Rectal smooth muscle tissue (tissue), 1 donor: ENCODE measurements around the gene HADHB.
"Not testable (repeated sequence)": the region's sequence is repeated elsewhere in the genome, so short reads cannot be mapped to it uniquely, and the experiment has no call there.

Source experiments
- H3K27ac ChIP-seq: one replicate; pipeline ENCODE4 v1.7.0; 2013; ENCODE audit warnings: low read depth, low read length, inconsistent platforms
- H3K27me3 ChIP-seq: one replicate; pipeline ENCODE4 v1.7.0; 2013; ENCODE audit warnings: low read length; ENCODE audit not compliant: control insufficient read depth, insufficient read depth
- H3K36me3 ChIP-seq: one replicate; pipeline ENCODE4 v1.7.0; 2013; ENCODE audit warnings: low read length; ENCODE audit not compliant: control insufficient read depth, insufficient read depth
- H3K4me1 ChIP-seq: one replicate; pipeline ENCODE4 v1.7.0; 2013; ENCODE audit warnings: low read length; ENCODE audit not compliant: control insufficient read depth, insufficient read depth
- H3K4me3 ChIP-seq: one replicate; pipeline ENCODE4 v1.7.0; 2013; ENCODE audit warnings: low read length
- H3K9ac ChIP-seq: one replicate; pipeline ENCODE4 v1.7.0; 2013; ENCODE audit warnings: low read length

Gene HADHB

GRCh38 chr2:26249625-26250024, 4.9 kb downstream of the HADHB start:
- no peaks in the 10 kb centered on the region for H3K36me3 ChIP-seq
- no peaks in the 10 kb centered on the region for H3K27me3 ChIP-seq
- no peak overlapping the region for H3K9ac ChIP-seq
- no peak overlapping the region for H3K4me3 ChIP-seq
- no peak overlapping the region for H3K27ac ChIP-seq
- peaks cover 8% of the 10 kb centered on the region for H3K4me1 ChIP-seq

GRCh38 chr2:26251893-26252292, 7.2 kb downstream of the HADHB start:
- peaks cover 2% of the 10 kb centered on the region for H3K36me3 ChIP-seq
- no peak overlapping the region for H3K9ac ChIP-seq
- H3K4me1 ChIP-seq: no peaks in the 10 kb centered on the region
- H3K27me3 ChIP-seq: no peaks in the 10 kb centered on the region
- H3K4me3 ChIP-seq: no peak overlapping the region
- H3K27ac ChIP-seq: no peak overlapping the region

- Histone ChIP-seq H3K27me3 (no peaks in the 10 kb centered on the region), H3K27ac (no peak overlapping the region), H3K4me3 (no peak overlapping the region), H3K9ac (no peak overlapping the region), H3K36me3 (peaks cover 8% of the 10 kb centered on the region), H3K4me1 (no peaks in the 10 kb centered on the region)
Observed at GRCh38 chr2:26255759-26256384, 11.1 kb downstream of the HADHB start.

GRCh38 chr2:26258836-26259235, 14.1 kb downstream of the HADHB start:
- not testable (repeated sequence) for H3K4me1 ChIP-seq, H3K27ac ChIP-seq, H3K27me3 ChIP-seq, H3K36me3 ChIP-seq, H3K4me3 ChIP-seq, H3K9ac ChIP-seq

- H3K27me3 ChIP-seq: no peaks in the 10 kb centered on the region
- no peak overlapping the region for H3K4me3 ChIP-seq
- H3K9ac ChIP-seq: no peak overlapping the region
- no peak overlapping the region for H3K27ac ChIP-seq
- peaks cover 4% of the 10 kb centered on the region for H3K36me3 ChIP-seq
- no peaks in the 10 kb centered on the region for H3K4me1 ChIP-seq
Observed at GRCh38 chr2:26268213-26268612, 23.5 kb downstream of the HADHB start.

GRCh38 chr2:26268670-26269385, 24.1 kb downstream of the HADHB start:
- H3K36me3 ChIP-seq, H3K27ac ChIP-seq, H3K27me3 ChIP-seq, H3K4me3 ChIP-seq, H3K4me1 ChIP-seq, H3K9ac ChIP-seq: not testable (repeated sequence)

GRCh38 chr2:26269571-26270158, 24.9 kb downstream of the HADHB start:
- H3K27ac ChIP-seq: no peak overlapping the region
- H3K36me3 ChIP-seq: peaks cover 4% of the 10 kb centered on the region
- no peak overlapping the region for H3K4me3 ChIP-seq
- H3K4me1 ChIP-seq: no peaks in the 10 kb centered on the region
- no peak overlapping the region for H3K9ac ChIP-seq
- no peaks in the 10 kb centered on the region for H3K27me3 ChIP-seq

GRCh38 chr2:26270373-26270772, 25.6 kb downstream of the HADHB start:
- H3K4me1 ChIP-seq: no peaks in the 10 kb centered on the region
- peaks cover 4% of the 10 kb centered on the region for H3K36me3 ChIP-seq
- H3K4me3 ChIP-seq: no peak overlapping the region
- H3K9ac ChIP-seq: no peak overlapping the region
- H3K27me3 ChIP-seq: no peaks in the 10 kb centered on the region
- no peak overlapping the region for H3K27ac ChIP-seq

GRCh38 chr2:26273501-26273900, 28.8 kb downstream of the HADHB start:
- H3K9ac ChIP-seq: no peak overlapping the region
- no peak overlapping the region for H3K27ac ChIP-seq
- H3K27me3 ChIP-seq: no peaks in the 10 kb centered on the region
- no peaks in the 10 kb centered on the region for H3K4me1 ChIP-seq
- no peak overlapping the region for H3K4me3 ChIP-seq
- peaks cover 6% of the 10 kb centered on the region for H3K36me3 ChIP-seq

GRCh38 chr2:26274058-26274613, 29.4 kb downstream of the HADHB start:
- H3K36me3 ChIP-seq: peaks cover 13% of the 10 kb centered on the region
- no peaks in the 10 kb centered on the region for H3K4me1 ChIP-seq
- H3K9ac ChIP-seq: no peak overlapping the region
- H3K27ac ChIP-seq: no peak overlapping the region
- H3K4me3 ChIP-seq: no peak overlapping the region
- no peaks in the 10 kb centered on the region for H3K27me3 ChIP-seq

GRCh38 chr2:26276484-26277227, 31.9 kb downstream of the HADHB start:
- peaks cover 13% of the 10 kb centered on the region for H3K36me3 ChIP-seq
- H3K4me1 ChIP-seq: no peaks in the 10 kb centered on the region
- H3K9ac ChIP-seq: no peak overlapping the region
- no peak overlapping the region for H3K4me3 ChIP-seq
- no peak overlapping the region for H3K27ac ChIP-seq
- no peaks in the 10 kb centered on the region for H3K27me3 ChIP-seq

GRCh38 chr2:26279886-26280285, 35.1 kb downstream of the HADHB start:
- H3K27ac ChIP-seq: no peak overlapping the region
- H3K27me3 ChIP-seq: no peaks in the 10 kb centered on the region
- no peak overlapping the region for H3K4me3 ChIP-seq
- H3K4me1 ChIP-seq: no peaks in the 10 kb centered on the region
- H3K36me3 ChIP-seq: peaks cover 16% of the 10 kb centered on the region
- H3K9ac ChIP-seq: no peak overlapping the region
